Iris pigment epithelial cell (primary cell): ENCODE results near the gene BRD2.

Source experiments
- DNase-seq: peaks from one replicate; pipeline ENCODE4 v3.0.0-alpha.2; 2011; ENCODE audit warnings: low read depth

The BRD2 gene

GRCh38 chr6:32949113-32949512 is 19.3 kb upstream of the BRD2 start:
- DNase-seq = no peak

GRCh38 chr6:32950010-32950409 is 18.4 kb upstream of the BRD2 start:
- no peak for DNase-seq

GRCh38 chr6:32950449-32950848 is 17.9 kb upstream of the BRD2 start:
- DNase-seq = no peak

GRCh38 chr6:32952817-32953739 is 15.3 kb upstream of the BRD2 start, which contains the start of gene HLA-DMA:
Gene HLA-DMA (minus strand): TSS chr6:32953097. CDS start chr6:32953036, 61 bp downstream.
- peak; percentile 92 for DNase-seq

GRCh38 chr6:32953775-32954174 is 14.6 kb upstream of the BRD2 start:
- no peak for DNase-seq

GRCh38 chr6:32954267-32954666 is 14.1 kb upstream of the BRD2 start:
- no peak for DNase-seq

- peak; percentile 47 for DNase-seq
These were observed 13.2 kb upstream of the BRD2 start for GRCh38 chr6:32954986-32955802.

GRCh38 chr6:32956176-32956575 is 12.2 kb upstream of the BRD2 start:
- DNase-seq = no peak

- no peak for DNase-seq
These were observed 7.8 kb upstream of the BRD2 start for GRCh38 chr6:32960563-32960962.

- no peak for DNase-seq
These were observed 6.1 kb upstream of the BRD2 start for GRCh38 chr6:32962213-32962826.

- no peak for DNase-seq
These were observed 4.5 kb upstream of the BRD2 start for GRCh38 chr6:32963866-32964265.

GRCh38 chr6:32964776-32965175 is 3.6 kb upstream of the BRD2 start:
- DNase-seq = no peak

- peak; percentile 40 for DNase-seq
These were observed 973 bp upstream of the BRD2 start for GRCh38 chr6:32967151-32968091.

- peak; percentile 89 for DNase-seq
These were observed 682 bp downstream of the BRD2 start for GRCh38 chr6:32968867-32969684.

GRCh38 chr6:32969685-32970412 is 1.5 kb downstream of the BRD2 start:
- DNase-seq = peak; percentile 92

- peak; percentile 92 for DNase-seq
These were observed 2.2 kb downstream of the BRD2 start for GRCh38 chr6:32970413-32971241.

GRCh38 chr6:32971242-32971580 is 2.8 kb downstream of the BRD2 start:
- DNase-seq = no peak

GRCh38 chr6:32971581-32972352 is 3.4 kb downstream of the BRD2 start:
- peak; percentile 100 for DNase-seq
